A549 (cell line): Measurements from ENCODE around the gene CREB5. TPM values are rescaled to one million over a fixed set of nuclear protein-coding genes. Genes with fewer than 3 reads are reported as not detected.

Experiments
- ATAC-seq, 2 experiments: fragments of 200-7000 bp in 1 of 2; fragments of >200 bp in 1 of 2; cut with Nextera tagmentation in 1 of 2; cut with Tn5 transposase in 1 of 2; 3 replicates each; pipeline versions ENCODE4 v1.8.0 to v1.9.1; 2018 to 2020; ENCODE audit warnings: mild to moderate bottlenecking in 1 of 2, moderate library complexity in 1 of 2
- CTCF ChIA-PET: fragments of 300-600 bp; sonication (Branson Sonifier 250); formaldehyde crosslinking; extraction: SDS; loops from one replicate; lab custom pipeline; 2021; ENCODE audit warnings: antibody characterized with exemption, inconsistent platforms; lab: Yijun Ruan, JAX
- POLR2A ChIA-PET: fragments of 350-600 bp; formaldehyde crosslinking; extraction: SDS; loops from one replicate; lab custom pipeline; 2021; ENCODE audit warnings: antibody characterized with exemption, inconsistent platforms; lab: Yijun Ruan, JAX
- DNase-seq, 2 experiments: peaks; one replicate each; pipeline versions ENCODE4 v3.0.0 to v3.0.0-alpha.2; 2011 to 2016; ENCODE audit warnings: low read depth in 1 of 2, low spot score in 1 of 2
- FAIRE-seq: peaks from 2 replicates; lab custom pipeline; 2011; peaks lifted over from hg19 to GRCh38; lab: Jason Lieb, UNC
- H3K27ac ChIP-seq, 2 experiments: fragments of >200 bp; sonication (Bioruptor Twin); formaldehyde crosslinking; 3 replicates each; pipeline ENCODE4 v1.5.1; 2016 to 2017
- H3K4me1 ChIP-seq: fragments of >200 bp; sonication (Bioruptor Twin); formaldehyde crosslinking; 3 replicates; pipeline ENCODE4 v1.6.1; 2016
- H3K4me2 ChIP-seq: fragments of >200 bp; sonication (Bioruptor Twin); formaldehyde crosslinking; 3 replicates; pipeline ENCODE4 v1.6.1; 2016
- H3K4me3 ChIP-seq: fragments of >200 bp; sonication (Bioruptor Twin); formaldehyde crosslinking; 3 replicates; pipeline ENCODE4 v1.5.1; 2016
- H3K9me3 ChIP-seq: fragments of >200 bp; sonication (Bioruptor Twin); formaldehyde crosslinking; 3 replicates; pipeline ENCODE4 v1.6.1; 2016
- CEBPB ChIP-seq, 2 experiments: fragments of >200 bp in 1 of 2; sonication (Bioruptor Twin) in 1 of 2; formaldehyde crosslinking in 1 of 2; IDR thresholded peaks; 2 replicates each; pipeline ENCODE4 v1.6.1; 2012 to 2016
- CHD2 ChIP-seq: fragments of 150-350 bp; IDR thresholded peaks from 2 replicates; pipeline ENCODE4 v1.6.1; 2014; ENCODE audit warnings: low read length; ENCODE audit not compliant: partially characterized antibody
- EHF ChIP-seq: fragments of 250-450 bp; sonication (Bioruptor Pico); IDR thresholded peaks from 2 replicates; pipeline ENCODE4 v1.5.0; 2020; ENCODE audit warnings: mild to moderate bottlenecking
- EP300 ChIP-seq, 2 experiments: fragments of >200 bp; sonication (Bioruptor Twin); formaldehyde crosslinking; IDR thresholded peaks; 2 replicates in 1 of 2; 3 replicates in 1 of 2; pipeline ENCODE4 v1.6.1; 2016 to 2017
- ESRRA ChIP-seq: fragments of 150-350 bp; IDR thresholded peaks from 2 replicates; pipeline ENCODE4 v1.6.1; 2014; ENCODE audit warnings: mild to moderate bottlenecking, low read length, borderline replicate concordance
- FOSB ChIP-seq: fragments of 250-450 bp; sonication (Bioruptor Pico); IDR thresholded peaks from 2 replicates; pipeline ENCODE4 v1.5.0; 2020; ENCODE audit warnings: mild to moderate bottlenecking, moderate library complexity
- FOXS1 ChIP-seq: fragments of 250-450 bp; sonication (Bioruptor Pico); IDR thresholded peaks from 2 replicates; pipeline ENCODE4 v1.5.0; 2020; ENCODE audit warnings: mild to moderate bottlenecking, moderate library complexity
- GATA3 ChIP-seq: IDR thresholded peaks from 2 replicates; pipeline ENCODE4 v1.6.1; 2012; ENCODE audit warnings: borderline replicate concordance
- HDAC2 ChIP-seq: fragments of 200-600 bp; sonication (generic); IDR thresholded peaks from 2 replicates; pipeline ENCODE4 v1.6.1; 2016
- HEYL ChIP-seq: fragments of 250-450 bp; sonication (Bioruptor Pico); IDR thresholded peaks from 2 replicates; pipeline ENCODE4 v1.8.0; 2021; ENCODE audit warnings: mild to moderate bottlenecking, moderate library complexity
- JUN ChIP-seq, 2 experiments: fragments of >200 bp; sonication (Bioruptor Twin); formaldehyde crosslinking; IDR thresholded peaks; 2 replicates in 1 of 2; 3 replicates in 1 of 2; pipeline ENCODE4 v1.6.1; 2016 to 2017
- JUNB ChIP-seq: fragments of >200 bp; sonication (Bioruptor Twin); formaldehyde crosslinking; IDR thresholded peaks from 2 replicates; pipeline ENCODE4 v1.6.1; 2016
- KDM1A ChIP-seq: fragments of 200-600 bp; sonication (generic); IDR thresholded peaks from 2 replicates; pipeline ENCODE4 v1.6.1; 2016; ENCODE audit warnings: low read depth, mild to moderate bottlenecking
- KDM5A ChIP-seq: fragments of 200-600 bp; sonication (generic); IDR thresholded peaks from 2 replicates; pipeline ENCODE4 v1.6.1; 2016; ENCODE audit warnings: antibody characterized with exemption, mild to moderate bottlenecking
- MAZ ChIP-seq: fragments of 150-350 bp; IDR thresholded peaks from 2 replicates; pipeline ENCODE4 v1.6.1; 2014; ENCODE audit warnings: antibody characterized with exemption, low read depth, low read length, borderline replicate concordance
- MYC ChIP-seq: IDR thresholded peaks from 2 replicates; pipeline ENCODE4 v1.6.1; 2012; ENCODE audit warnings: mild to moderate bottlenecking, inconsistent platforms, low read length, improper control_type of control experiment, borderline replicate concordance
- PHF8 ChIP-seq: fragments of 200-600 bp; sonication (generic); IDR thresholded peaks from 2 replicates; pipeline ENCODE4 v1.6.1; 2016; ENCODE audit warnings: low read depth, mild to moderate bottlenecking, antibody characterized with exemption, moderate library complexity, borderline replicate concordance
- RAD21 ChIP-seq, 2 experiments: fragments of >200 bp in 1 of 2; sonication (Bioruptor Twin) in 1 of 2; formaldehyde crosslinking in 1 of 2; IDR thresholded peaks in 1 of 2; conservative IDR thresholded peaks in 1 of 2; 2 replicates in 1 of 2; 3 replicates in 1 of 2; pipeline ENCODE4 v1.6.1; 2012 to 2018; ENCODE audit warnings: inconsistent platforms in 1 of 2
- RFX5 ChIP-seq: fragments of 450-650 bp; IDR thresholded peaks from 2 replicates; pipeline ENCODE4 v1.7.1; 2014; ENCODE audit warnings: antibody characterized with exemption, mild to moderate bottlenecking, moderate library complexity
- RNF2 ChIP-seq: fragments of 200-600 bp; sonication (generic); IDR thresholded peaks from 2 replicates; pipeline ENCODE4 v1.6.1; 2016; ENCODE audit warnings: low read depth, mild to moderate bottlenecking, antibody characterized with exemption, moderate library complexity, borderline replicate concordance
- TFCP2L1 ChIP-seq: fragments of 250-450 bp; sonication (Bioruptor Pico); IDR thresholded peaks from 2 replicates; pipeline ENCODE4 v1.5.0; 2021; ENCODE audit warnings: mild to moderate bottlenecking
- TP53 ChIP-seq: fragments of 250-450 bp; sonication (Bioruptor Pico); IDR thresholded peaks from 2 replicates; pipeline ENCODE4 v1.5.0; 2021; ENCODE audit warnings: mild to moderate bottlenecking, moderate library complexity
- ZC3H11A ChIP-seq: fragments of 450-650 bp; IDR thresholded peaks from 2 replicates; pipeline ENCODE4 v1.6.1; 2014; ENCODE audit warnings: antibody characterized with exemption, mild to moderate bottlenecking
- WGBS: methylation state at CpG from one replicate; pipeline ENCODE4 v1.1.6; 2017; ENCODE audit errors: missing lambda C conversion rate; 5-methylcytosine and 5-hydroxymethylcytosine counted together
- polyA plus RNA-seq, 4 experiments: library from polyadenylated mRNA; depleted of rRNA in 3 of 4; stranded (reverse); fragments of >200 nt; fragmentation: RNase III in 1 of 4; extraction: RNeasy Plus Mini Kit Qiagen cat#74134 plus additional on column Dnase treatment in 1 of 4; gene quantifications; 2 replicates in 3 of 4; 3 replicates in 1 of 4; pipeline ENCODE4 v1.2.3, GENCODE V29; 2011 to 2017
- TF ChIP-seq, protein P1 (sequence below): fragments of >200 bp; sonication (Bioruptor Twin); formaldehyde crosslinking; IDR thresholded peaks from 2 replicates; pipeline ENCODE4 v1.6.1; 2016
- TF ChIP-seq, protein P2 (sequence below): fragments of >200 bp; sonication (Bioruptor Twin); formaldehyde crosslinking; IDR thresholded peaks from 3 replicates; pipeline ENCODE4 v1.6.1; 2016
- TF ChIP-seq, protein P3 (sequence below): fragments of 200-600 bp; sonication (generic); IDR thresholded peaks from 2 replicates; pipeline ENCODE4 v1.6.1; 2016; ENCODE audit warnings: antibody characterized with exemption, mild to moderate bottlenecking, moderate library complexity
- TF ChIP-seq, protein P4 (sequence below): fragments of 450-650 bp; IDR thresholded peaks from 2 replicates; pipeline ENCODE4 v1.6.1; 2014; ENCODE audit warnings: antibody characterized with exemption

Gene CREB5
- polyA plus RNA-seq, 2 of the 4 experiments (the other 2 are of a cell fraction) = 0.61 to 1.5 TPM

DNA sequence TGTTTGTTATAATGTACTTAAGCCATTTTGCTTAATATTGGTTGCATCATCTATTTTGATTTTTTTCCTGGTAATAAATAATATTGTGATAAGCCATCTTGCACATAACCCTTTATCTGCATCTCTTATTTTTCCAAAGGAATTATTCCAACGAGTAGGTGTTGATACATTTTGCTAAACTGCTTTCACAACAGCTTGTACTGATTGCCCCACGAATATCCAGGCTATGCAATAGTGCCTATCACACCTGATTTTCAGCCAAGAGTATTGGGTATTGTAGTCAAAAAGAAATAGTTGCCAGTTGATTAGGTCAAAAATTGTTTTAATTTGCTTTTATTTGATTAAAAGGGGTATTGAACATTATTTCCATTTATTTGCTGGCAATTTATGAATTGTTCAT lies 20.7 kb downstream of the CREB5 start:
- WGBS = 2% methylated on average over 2 of the region's 2 CpGs
- no peak overlapping the region for H3K4me3 ChIP-seq
- POLR2A ChIA-PET = no interaction called here
- no peaks in the 10 kb centered on the region for H3K4me1 ChIP-seq
- CTCF ChIA-PET = no interaction called here
- ATAC-seq = no peak
- no peak for FAIRE-seq
- H3K9me3 ChIP-seq = no peaks in the 10 kb centered on the region
- no peak overlapping the region for H3K4me2 ChIP-seq
- no peak for TF ChIP-seq EHF
- TF ChIP-seq CHD2 = no peak
- TF ChIP-seq ZC3H11A = no peak
- no peak for TF ChIP-seq HDAC2
- TF ChIP-seq MYC = no peak
- TF ChIP-seq KDM1A = no peak
- no peak for TF ChIP-seq JUNB
- TF ChIP-seq TFCP2L1 (CRISPR knock-in tag) = no peak
- no peak for TF ChIP-seq EP300 (IDR thresholded peaks at IDR 0.05)
- TF ChIP-seq RNF2 = no peak
- no peak for TF ChIP-seq KDM5A
- TF ChIP-seq, protein P1, sequence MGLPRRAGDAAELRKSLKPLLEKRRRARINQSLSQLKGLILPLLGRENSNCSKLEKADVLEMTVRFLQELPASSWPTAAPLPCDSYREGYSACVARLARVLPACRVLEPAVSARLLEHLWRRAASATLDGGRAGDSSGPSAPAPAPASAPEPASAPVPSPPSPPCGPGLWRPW = no peak
- TF ChIP-seq HEYL = no peak
- TF ChIP-seq, protein P2, sequence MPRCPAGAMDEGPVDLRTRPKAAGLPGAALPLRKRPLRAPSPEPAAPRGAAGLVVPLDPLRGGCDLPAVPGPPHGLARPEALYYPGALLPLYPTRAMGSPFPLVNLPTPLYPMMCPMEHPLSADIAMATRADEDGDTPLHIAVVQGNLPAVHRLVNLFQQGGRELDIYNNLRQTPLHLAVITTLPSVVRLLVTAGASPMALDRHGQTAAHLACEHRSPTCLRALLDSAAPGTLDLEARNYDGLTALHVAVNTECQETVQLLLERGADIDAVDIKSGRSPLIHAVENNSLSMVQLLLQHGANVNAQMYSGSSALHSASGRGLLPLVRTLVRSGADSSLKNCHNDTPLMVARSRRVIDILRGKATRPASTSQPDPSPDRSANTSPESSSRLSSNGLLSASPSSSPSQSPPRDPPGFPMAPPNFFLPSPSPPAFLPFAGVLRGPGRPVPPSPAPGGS = no peak
- no peak for TF ChIP-seq PHF8
- TF ChIP-seq, protein P3, sequence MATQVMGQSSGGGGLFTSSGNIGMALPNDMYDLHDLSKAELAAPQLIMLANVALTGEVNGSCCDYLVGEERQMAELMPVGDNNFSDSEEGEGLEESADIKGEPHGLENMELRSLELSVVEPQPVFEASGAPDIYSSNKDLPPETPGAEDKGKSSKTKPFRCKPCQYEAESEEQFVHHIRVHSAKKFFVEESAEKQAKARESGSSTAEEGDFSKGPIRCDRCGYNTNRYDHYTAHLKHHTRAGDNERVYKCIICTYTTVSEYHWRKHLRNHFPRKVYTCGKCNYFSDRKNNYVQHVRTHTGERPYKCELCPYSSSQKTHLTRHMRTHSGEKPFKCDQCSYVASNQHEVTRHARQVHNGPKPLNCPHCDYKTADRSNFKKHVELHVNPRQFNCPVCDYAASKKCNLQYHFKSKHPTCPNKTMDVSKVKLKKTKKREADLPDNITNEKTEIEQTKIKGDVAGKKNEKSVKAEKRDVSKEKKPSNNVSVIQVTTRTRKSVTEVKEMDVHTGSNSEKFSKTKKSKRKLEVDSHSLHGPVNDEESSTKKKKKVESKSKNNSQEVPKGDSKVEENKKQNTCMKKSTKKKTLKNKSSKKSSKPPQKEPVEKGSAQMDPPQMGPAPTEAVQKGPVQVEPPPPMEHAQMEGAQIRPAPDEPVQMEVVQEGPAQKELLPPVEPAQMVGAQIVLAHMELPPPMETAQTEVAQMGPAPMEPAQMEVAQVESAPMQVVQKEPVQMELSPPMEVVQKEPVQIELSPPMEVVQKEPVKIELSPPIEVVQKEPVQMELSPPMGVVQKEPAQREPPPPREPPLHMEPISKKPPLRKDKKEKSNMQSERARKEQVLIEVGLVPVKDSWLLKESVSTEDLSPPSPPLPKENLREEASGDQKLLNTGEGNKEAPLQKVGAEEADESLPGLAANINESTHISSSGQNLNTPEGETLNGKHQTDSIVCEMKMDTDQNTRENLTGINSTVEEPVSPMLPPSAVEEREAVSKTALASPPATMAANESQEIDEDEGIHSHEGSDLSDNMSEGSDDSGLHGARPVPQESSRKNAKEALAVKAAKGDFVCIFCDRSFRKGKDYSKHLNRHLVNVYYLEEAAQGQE = no peak
- DNase-seq = no peak
- H3K27ac ChIP-seq = no peak overlapping the region

DNA sequence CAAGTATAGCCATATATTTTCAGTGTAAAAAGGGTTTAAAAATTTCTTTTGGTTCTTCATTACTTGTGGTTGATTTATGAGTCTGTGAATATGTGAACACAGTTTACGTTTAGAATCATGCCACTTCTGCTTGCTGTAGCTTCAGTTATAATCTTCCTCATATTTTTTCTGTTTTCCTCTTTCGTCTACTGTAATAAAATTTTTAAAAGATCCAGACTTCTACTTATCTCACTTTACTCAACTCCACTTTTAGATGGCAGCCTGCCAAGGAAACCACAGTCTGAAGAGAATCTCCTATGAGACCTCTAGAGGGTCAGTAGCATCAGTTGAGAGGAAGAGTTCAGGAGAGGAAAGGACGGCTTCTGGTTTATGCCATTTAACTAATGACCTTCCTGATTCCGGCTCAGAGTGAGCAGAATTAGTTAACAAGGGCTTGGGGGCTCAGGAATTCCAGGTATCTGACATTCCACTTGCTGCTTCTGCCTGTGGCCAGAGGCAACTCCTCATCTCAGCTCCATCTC lies 21.4 kb downstream of the CREB5 start:
- DNase-seq = no peak
- H3K4me3 ChIP-seq = no peak overlapping the region
- TF ChIP-seq GATA3 = no peak
- TF ChIP-seq RAD21 (conservative IDR thresholded peaks at IDR 0.05 in 1 of 2, IDR thresholded peaks at IDR 0.05 in 1 of 2) = no peak
- TF ChIP-seq, protein P4, sequence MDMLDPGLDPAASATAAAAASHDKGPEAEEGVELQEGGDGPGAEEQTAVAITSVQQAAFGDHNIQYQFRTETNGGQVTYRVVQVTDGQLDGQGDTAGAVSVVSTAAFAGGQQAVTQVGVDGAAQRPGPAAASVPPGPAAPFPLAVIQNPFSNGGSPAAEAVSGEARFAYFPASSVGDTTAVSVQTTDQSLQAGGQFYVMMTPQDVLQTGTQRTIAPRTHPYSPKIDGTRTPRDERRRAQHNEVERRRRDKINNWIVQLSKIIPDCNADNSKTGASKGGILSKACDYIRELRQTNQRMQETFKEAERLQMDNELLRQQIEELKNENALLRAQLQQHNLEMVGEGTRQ = no peak
- no peak for TF ChIP-seq MAZ
- TF ChIP-seq FOSB (CRISPR knock-in tag) = no peak
- no peak for TF ChIP-seq RFX5
- no peak for TF ChIP-seq TP53 (CRISPR knock-in tag)
- no peak for TF ChIP-seq CEBPB (IDR thresholded peaks at IDR 0.05)
- TF ChIP-seq ESRRA = no peak
- no peak for TF ChIP-seq FOXS1
- no peak for TF ChIP-seq CHD2
- no peak for TF ChIP-seq JUN (IDR thresholded peaks at IDR 0.05)
- TF ChIP-seq, all 56 proteins: peak for 0
- Histone ChIP-seq H3K4me1 (no peaks in the 10 kb centered on the region), H3K4me2 (no peak overlapping the region), H3K9me3 (no peaks in the 10 kb centered on the region), H3K27ac (no peak overlapping the region)
- 28% methylated on average over 4 of the region's 4 CpGs for WGBS
- CTCF ChIA-PET = no interaction called here
- no peak for ATAC-seq
- POLR2A ChIA-PET = no interaction called here
- no peak for FAIRE-seq
